HEK293 (cell line): ENCODE data around the gene SLC38A1.
A peak's percentile ranks its signal among the peaks of the same experiment; 100 is the strongest.

Source experiments
- HOXC10 ChIP-seq: sonication (generic); formaldehyde crosslinking; IDR thresholded peaks from 2 replicates; pipeline ENCODE4 v1.8.1; 2023; ENCODE audit warnings: mild to moderate bottlenecking, missing genetic modification reagents
- IKZF3 ChIP-seq: fragments of 450-650 bp; IDR thresholded peaks from 2 replicates; pipeline ENCODE4 v1.5.0; 2018; ENCODE audit warnings: missing biosample characterization, mild to moderate bottlenecking, missing genetic modification characterization, moderate library complexity
- REST ChIP-seq: fragments of 450-650 bp; formaldehyde crosslinking; IDR thresholded peaks from 2 replicates; pipeline ENCODE4 v1.5.1; 2016; ENCODE audit warnings: missing biosample characterization, missing genetic modification characterization
- SALL2 ChIP-seq: fragments of 450-650 bp; formaldehyde crosslinking; IDR thresholded peaks from 2 replicates; pipeline ENCODE4 v1.5.0; 2017; ENCODE audit warnings: missing biosample characterization, mild to moderate bottlenecking, missing genetic modification characterization, borderline replicate concordance
- SETDB1 ChIP-seq: IDR thresholded peaks from one replicate; pipeline ENCODE4 v1.6.1; 2017; ENCODE audit warnings: mild to moderate bottlenecking, low read length, moderate library complexity, mixed read lengths; ENCODE audit not compliant: insufficient read length
- YY1 ChIP-seq: fragments of 450-650 bp; formaldehyde crosslinking; IDR thresholded peaks from 2 replicates; pipeline ENCODE4 v1.5.1; 2018; ENCODE audit warnings: missing biosample characterization, missing genetic modification characterization
- ZNF133 ChIP-seq: fragments of 450-650 bp; formaldehyde crosslinking; IDR thresholded peaks from 2 replicates; pipeline ENCODE4 v1.5.1; 2016; ENCODE audit warnings: missing biosample characterization, missing genetic modification characterization
- ZNF404 ChIP-seq: fragments of 450-650 bp; formaldehyde crosslinking; IDR thresholded peaks from 2 replicates; pipeline ENCODE4 v1.5.1; 2017; ENCODE audit warnings: missing biosample characterization, missing genetic modification characterization
- ZNF501 ChIP-seq: fragments of 450-650 bp; formaldehyde crosslinking; IDR thresholded peaks from 2 replicates; pipeline ENCODE4 v1.5.1; 2016; ENCODE audit warnings: missing biosample characterization, missing genetic modification characterization
- ZNF549 ChIP-seq: fragments of 450-650 bp; IDR thresholded peaks from 2 replicates; pipeline ENCODE4 v1.5.1; 2018; ENCODE audit warnings: missing biosample characterization, missing genetic modification characterization, mild to moderate bottlenecking, inconsistent platforms, moderate library complexity
- ZNF777 ChIP-seq: fragments of 450-650 bp; formaldehyde crosslinking; IDR thresholded peaks from 2 replicates; pipeline ENCODE4 v1.5.1; 2017; ENCODE audit warnings: missing biosample characterization, missing genetic modification characterization, borderline replicate concordance
- TF ChIP-seq, protein P1 (sequence below): fragments of 450-650 bp; formaldehyde crosslinking; IDR thresholded peaks from 2 replicates; pipeline ENCODE4 v1.5.1; 2016; ENCODE audit warnings: missing biosample characterization, missing genetic modification characterization

- TF ChIP-seq HOXC10 (CRISPR knock-in tag) (no peak), YY1 (no peak), ZNF501 (tag by site-specific recombination) (0 out of 2 replicates have a peak, but pooled peaks have one; percentile 16), ZNF133 (tag by site-specific recombination) (no peak), SALL2 (tag by site-specific recombination) (no peak), REST (no peak), ZNF549 (tag by site-specific recombination) (no peak), ZNF777 (tag by site-specific recombination) (no peak), ZNF404 (tag by site-specific recombination) (no peak), SETDB1 (no peak), IKZF3 (tag by site-specific recombination) (no peak)
- TF ChIP-seq, protein P1, sequence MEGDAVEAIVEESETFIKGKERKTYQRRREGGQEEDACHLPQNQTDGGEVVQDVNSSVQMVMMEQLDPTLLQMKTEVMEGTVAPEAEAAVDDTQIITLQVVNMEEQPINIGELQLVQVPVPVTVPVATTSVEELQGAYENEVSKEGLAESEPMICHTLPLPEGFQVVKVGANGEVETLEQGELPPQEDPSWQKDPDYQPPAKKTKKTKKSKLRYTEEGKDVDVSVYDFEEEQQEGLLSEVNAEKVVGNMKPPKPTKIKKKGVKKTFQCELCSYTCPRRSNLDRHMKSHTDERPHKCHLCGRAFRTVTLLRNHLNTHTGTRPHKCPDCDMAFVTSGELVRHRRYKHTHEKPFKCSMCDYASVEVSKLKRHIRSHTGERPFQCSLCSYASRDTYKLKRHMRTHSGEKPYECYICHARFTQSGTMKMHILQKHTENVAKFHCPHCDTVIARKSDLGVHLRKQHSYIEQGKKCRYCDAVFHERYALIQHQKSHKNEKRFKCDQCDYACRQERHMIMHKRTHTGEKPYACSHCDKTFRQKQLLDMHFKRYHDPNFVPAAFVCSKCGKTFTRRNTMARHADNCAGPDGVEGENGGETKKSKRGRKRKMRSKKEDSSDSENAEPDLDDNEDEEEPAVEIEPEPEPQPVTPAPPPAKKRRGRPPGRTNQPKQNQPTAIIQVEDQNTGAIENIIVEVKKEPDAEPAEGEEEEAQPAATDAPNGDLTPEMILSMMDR (tag by site-specific recombination) = no peak
Observed at GRCh38 chr12:46267575-46267824, 1.3 kb downstream of the SLC38A1 start.
